ELF-1 (cell line): Measurements from ENCODE around the gene HOXC11.
A peak's percentile ranks its signal among the peaks of the same experiment; 100 is the strongest.

Source experiments
- DNase-seq: peaks from one replicate; pipeline ENCODE4 v3.0.0-alpha.2; 2016; ENCODE audit warnings: low read depth, low spot score

HOXC11 gene

DNA sequence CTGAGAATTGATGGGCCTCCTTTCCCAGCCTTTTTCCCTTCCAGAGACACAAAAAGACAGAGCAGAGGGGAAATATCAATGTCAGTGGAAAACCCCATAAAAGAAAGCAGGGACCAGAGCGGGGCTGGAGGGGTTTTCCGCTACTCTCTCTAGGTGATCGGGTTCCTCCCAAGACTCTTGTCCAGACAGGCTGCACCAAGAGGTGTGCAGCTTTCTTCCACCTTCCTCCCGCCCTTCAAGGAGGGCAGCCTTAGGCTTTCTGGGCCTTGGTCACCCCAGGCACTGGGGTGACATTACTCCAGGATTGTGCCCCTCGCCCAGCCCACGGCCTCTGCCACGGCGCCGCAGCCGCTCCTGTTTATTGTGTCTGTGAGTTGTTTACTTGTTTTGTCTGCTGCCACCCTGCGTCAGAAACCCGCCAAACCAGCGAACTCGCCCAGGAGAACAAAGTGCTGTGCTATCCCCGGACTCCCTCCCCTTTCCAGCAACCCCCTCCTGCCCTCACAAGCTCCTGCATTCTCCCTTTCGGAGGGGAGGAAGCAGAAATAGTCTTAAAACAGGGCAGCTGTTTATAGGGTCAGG lies 48.6 kb downstream of the HOXC11 start:
- DNase-seq = peak; percentile 89

- DNase-seq = no peak
Measured at GRCh38 chr12:54022960-54023884, 50.3 kb downstream of the HOXC11 start.

GRCh38 chr12:54024127-54024526 lies 51.2 kb downstream of the HOXC11 start:
- peak; percentile 48 for DNase-seq

DNA sequence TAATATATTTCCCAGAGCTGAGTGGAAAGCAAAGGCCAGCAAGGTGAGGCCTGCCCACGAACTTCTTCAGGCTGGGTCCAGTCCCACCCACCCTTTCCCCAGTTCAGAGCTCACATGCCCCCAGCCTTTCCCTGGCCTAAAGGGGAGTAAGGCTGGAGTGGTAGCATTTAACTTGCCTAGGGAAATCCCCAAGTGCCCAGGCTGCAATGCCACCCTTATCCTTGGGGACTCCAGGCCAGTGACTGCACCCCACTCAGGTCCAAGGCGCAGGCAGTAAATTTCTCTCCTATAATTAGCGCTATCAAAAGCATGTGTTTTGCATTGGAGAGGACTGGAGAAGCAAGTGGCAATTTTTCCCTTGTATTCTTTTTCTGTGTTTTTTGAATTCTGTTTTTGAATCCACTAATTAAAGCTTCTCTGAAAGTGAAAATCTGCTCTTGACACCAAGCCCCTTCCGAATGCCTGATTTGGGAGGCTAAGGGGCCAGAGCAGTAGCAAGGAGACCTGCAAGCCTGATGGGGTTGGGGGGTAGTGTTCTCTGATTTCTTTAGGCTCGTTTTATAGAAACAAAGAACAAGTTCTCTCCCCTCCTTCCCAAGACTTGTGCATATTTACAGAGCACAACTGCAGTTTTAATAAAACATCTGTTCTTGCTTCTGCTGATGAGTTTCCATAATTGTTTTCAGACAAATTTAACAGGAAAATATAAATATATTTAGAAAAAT lies 51.8 kb downstream of the HOXC11 start:
- DNase-seq = no peak

DNA sequence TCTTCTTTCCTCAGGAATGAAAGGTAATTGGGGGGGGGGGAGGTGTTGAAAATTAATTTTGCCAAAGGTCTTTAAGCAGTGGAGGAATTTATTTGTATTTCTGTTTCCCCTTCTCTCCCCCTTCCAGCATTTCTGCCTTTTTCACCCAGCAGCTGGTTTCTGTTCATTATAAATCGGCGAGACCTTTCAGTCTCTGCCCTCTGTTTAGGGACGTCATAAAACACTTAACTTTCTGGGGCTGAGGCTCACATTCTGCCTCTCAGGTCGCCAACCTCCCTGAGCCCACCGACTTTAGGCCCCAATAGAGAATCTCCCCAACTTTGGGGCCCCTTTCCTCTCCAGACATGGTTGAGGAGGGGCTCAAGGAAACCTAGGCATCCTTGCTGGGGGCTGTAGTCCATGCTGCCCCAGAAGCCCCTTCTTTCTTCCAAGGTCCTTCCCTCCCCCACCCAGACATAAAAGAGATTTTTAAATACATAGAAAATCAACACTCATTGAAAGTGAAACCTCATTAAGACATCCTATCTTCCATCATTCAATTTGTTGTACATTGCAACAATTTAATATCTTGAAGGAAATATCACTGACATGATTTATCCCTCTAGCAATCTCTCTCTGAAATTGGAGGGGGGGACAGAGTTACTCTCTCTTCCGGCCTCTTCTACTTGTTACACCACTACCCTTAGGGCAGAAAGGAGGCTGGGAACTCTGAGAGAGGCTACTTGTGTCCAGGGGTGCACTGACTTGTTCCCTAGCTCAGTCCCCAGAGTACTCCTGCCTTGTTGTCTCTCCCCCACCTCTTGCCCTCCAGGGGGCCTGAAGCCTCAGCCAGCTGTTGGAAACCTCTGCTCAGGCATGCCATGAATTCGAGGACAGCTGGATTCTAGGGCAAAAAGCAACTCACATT lies 52.8 kb downstream of the HOXC11 start:
- no peak for DNase-seq

DNA sequence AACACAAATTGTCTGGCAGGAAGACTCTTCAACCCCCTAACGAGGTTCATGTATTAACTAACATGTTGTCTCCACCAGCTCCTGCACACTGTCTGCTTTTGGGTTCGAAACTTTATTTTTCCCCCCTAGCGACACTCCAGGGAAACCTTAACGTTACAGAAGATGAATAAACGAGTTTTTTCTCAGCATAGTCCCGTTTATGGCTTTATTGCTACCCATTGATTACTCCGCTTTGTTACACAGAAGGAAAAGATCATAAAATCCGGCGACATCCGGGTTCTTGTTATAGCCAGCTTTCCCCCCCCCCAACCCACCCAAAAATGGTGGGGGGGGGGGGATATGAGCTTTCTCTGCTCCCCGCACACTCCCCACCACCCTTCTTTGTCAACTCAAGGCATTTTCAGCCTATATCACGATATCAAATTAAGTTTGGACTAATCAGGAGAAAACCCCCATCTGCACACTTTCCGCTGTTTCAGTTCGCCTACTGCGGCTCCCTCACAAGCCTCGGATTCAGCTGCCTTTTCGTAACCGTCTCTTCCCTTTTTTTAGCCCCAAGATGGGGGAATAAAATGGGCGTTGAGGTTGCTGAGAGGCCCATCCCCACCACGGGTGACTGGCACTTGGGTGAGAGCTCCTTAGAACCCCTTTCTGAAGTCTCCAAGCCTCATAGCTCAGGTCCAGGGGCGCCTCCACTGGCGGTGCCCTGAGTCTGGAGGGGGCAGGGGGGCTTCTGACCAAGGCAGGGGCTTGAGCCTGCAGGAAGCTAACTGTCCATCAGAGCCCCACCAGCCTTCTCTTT lies 53.9 kb downstream of the HOXC11 start:
- DNase-seq = no peak
